Measurements from ENCODE around the gene JRKL. TPM values are rescaled to one million over a fixed set of nuclear protein-coding genes. Genes with fewer than 3 reads are reported as not detected.

JRKL gene
- total RNA-seq (1 to 10 TPM; 6.8 to 8.5 (median 7.6) TPM), polyA plus RNA-seq (4.4 TPM)
- long read RNA-seq, donor 1, transcript JRKL-201 (2 exons, 2,855 nt) = major isoform, 6 of 31 reads
- long read RNA-seq, donor 1, partial matches to known transcripts = 0 of 31 reads
- long read RNA-seq, donor 1, other reads (novel, unspliced or antisense) = 25 of 31 reads
- long read RNA-seq, donor 2, partial matches to known transcripts = 0 of 4 reads
- long read RNA-seq, donor 2, other reads (novel, unspliced or antisense) = 3 of 4 reads
- long read RNA-seq, donor 3, transcript JRKL-201 (2 exons, 2,855 nt) = major isoform, 6 of 15 reads
- long read RNA-seq, donor 3, partial matches to known transcripts = 0 of 15 reads
- long read RNA-seq, donor 3, other reads (novel, unspliced or antisense) = 9 of 15 reads
- long read RNA-seq, donor 4, partial matches to known transcripts = 0 of 5 reads
- long read RNA-seq, donor 4, other reads (novel, unspliced or antisense) = 4 of 5 reads

DNA sequence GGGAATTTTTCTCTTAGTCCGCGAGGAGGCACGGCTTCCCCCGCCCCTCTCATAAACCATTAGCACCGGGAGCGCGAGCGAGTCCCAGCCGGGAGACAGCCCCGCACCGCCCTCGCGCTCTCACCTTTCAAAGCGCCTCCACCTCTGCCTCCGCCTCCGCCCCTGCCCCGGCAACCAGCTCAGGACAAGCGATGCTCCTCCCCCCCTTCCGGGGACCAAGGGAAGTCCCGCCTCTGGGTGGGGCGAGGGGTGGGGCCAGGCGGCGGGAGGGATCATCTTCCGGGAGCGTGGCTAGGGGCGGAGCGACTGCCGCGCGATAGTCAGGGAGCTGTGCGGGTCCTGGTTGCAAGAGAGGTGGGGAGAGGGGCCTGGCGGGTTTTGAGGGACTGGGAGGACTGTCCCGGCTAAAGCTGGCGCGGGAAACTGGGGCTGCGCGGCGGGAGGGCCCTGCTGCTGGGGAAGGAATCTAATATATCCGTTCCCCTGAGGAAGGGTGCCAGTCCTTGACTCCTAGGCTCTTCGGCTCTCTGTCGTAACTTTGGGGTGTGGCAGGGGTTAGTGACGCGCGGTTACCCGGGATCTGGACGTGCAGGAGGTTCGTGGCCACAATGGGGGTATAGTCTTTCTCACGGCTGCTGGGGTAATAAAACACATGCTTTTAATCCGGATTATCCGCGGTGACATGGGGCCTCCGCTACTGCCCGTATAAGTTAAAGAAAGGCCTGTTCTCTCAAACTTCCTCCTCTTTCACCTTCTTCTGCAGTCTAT lies at the start of gene JRKL, which contains the start of gene CCDC82:
JRKL (plus strand) TSS at position 294 of the 768 bp plus-strand sequence. CDS start 637 bp downstream, outside the sequence.
CCDC82 (minus strand) TSS at position 193 of the 768 bp plus-strand sequence. CDS start 5,165 bp downstream, outside the sequence.
- no peaks in the 10 kb centered on the region for H3K4me1 ChIP-seq (ENCODE audit: control insufficient read depth, insufficient read depth, low read length)
- ATAC-seq (peak; percentile 100), DNase-seq (peak; percentile 96 to 99 (median 98))
- no peaks in the 10 kb centered on the region for H3K9me3 ChIP-seq (ENCODE audit: control insufficient read depth, low read length)
- H3K4me3 ChIP-seq (ENCODE audit: low read length) = peak within 1 kb of the TSS; percentile 93
- H3K27me3 ChIP-seq (ENCODE audit: control insufficient read depth, insufficient read depth) = no peaks in the 10 kb centered on the region
- intact Hi-C loops (cut with DNase I) = loop anchor here in 2 of 4 donors (10.0 kb wide), 1 partner anchor 555 kb away; no protein-coding TSS in a partner anchor
- H3K27ac ChIP-seq (ENCODE audit: low read length) = peak within 1 kb of the TSS; percentile 69
- under 1% methylated on average over 53 of the region's 53 CpGs for WGBS

DNA sequence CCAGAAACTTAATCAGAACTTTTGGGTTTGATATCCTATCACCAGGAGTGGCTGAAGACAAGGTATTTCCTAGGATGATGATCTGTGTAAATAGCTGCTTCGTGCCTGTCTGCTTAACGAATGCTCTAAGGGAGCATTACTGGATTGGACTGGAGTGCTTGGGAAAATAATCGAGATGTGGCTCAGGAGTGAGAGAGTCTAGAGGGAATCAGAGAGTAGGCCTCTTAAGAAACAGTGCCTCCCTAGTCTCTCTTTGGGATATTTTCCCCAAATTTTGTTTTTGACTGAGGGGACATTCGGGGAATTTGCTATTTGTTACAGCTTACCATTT lies 49.3 kb upstream of the JRKL start:
- 42% methylated on average over 4 of the region's 4 CpGs for WGBS
- DNase-seq (no peak), ATAC-seq (no peak)
- intact Hi-C loops (cut with DNase I) = loop anchor here in 3 of 4 donors (5.0 to 10.0 kb wide), 5 partner anchors 38 to 288 kb away; no protein-coding TSS in a partner anchor
- peaks cover 12% of the 10 kb centered on the region for H3K4me1 ChIP-seq (ENCODE audit: control insufficient read depth, insufficient read depth, low read length)
- H3K27ac ChIP-seq (ENCODE audit: low read length) = peak overlapping the region; percentile 93
- H3K9me3 ChIP-seq (ENCODE audit: control insufficient read depth, low read length) = no peaks in the 10 kb centered on the region
- H3K27me3 ChIP-seq (ENCODE audit: control insufficient read depth, insufficient read depth) = no peaks in the 10 kb centered on the region
- peak overlapping the region; percentile 93 for H3K4me3 ChIP-seq (ENCODE audit: low read length)

DNA sequence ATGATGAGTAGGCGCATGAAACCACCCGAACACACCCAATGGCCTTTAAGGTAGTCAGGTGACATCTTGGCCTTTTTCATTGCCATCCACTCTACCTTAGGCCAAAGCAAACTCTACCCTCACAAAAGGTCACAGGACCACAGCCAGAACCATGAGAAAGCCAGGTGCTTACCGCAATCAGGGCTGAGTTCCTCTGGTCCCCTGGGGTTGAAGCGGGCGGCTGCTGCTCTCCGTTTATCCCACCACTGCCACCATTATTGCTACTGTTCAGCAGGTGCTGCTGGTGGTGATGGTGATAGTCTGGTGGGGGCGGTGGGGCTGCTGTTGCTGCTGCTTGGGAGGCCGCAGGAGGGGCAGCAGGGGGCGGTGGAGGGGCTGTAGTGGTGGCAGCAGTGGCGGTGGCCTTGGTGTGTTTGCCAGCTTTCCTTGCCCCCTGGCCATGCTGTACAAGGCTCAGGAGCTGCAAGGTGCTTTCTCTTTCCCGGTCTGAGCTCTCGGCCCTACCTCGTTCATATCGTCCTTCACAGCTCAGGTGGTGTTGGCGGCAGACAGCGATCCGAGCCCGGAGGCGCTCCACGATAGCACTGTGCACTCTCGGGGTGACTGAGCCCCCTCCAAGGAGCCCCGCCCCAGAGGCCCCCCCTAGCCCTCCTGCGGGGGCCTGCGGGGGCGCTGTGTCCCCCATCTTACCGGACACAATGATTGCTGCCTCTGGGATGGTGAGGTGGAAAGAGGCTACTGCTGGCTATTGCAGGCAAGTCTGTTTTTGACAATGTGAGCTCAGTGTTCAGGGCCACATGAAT lies 48.4 kb upstream of the JRKL start:
- intact Hi-C loops (cut with DNase I) = loop anchor here in 3 of 4 donors (2.0 to 10.0 kb wide), 6 partner anchors 39 to 289 kb away; no protein-coding TSS in a partner anchor
- H3K4me1 ChIP-seq (ENCODE audit: control insufficient read depth, insufficient read depth, low read length) = peaks cover 12% of the 10 kb centered on the region
- peak overlapping the region; percentile 93 for H3K4me3 ChIP-seq (ENCODE audit: low read length)
- H3K9me3 ChIP-seq (ENCODE audit: control insufficient read depth, low read length) = no peaks in the 10 kb centered on the region
- peak; percentile 63 to 68 for ATAC-seq
- H3K27ac ChIP-seq (ENCODE audit: low read length) = peak overlapping the region; percentile 69
- DNase-seq = peak; percentile 37 to 83 (median 82)
- WGBS = 21% methylated on average over 26 of the region's 26 CpGs
- no peaks in the 10 kb centered on the region for H3K27me3 ChIP-seq (ENCODE audit: control insufficient read depth, insufficient read depth)

DNA sequence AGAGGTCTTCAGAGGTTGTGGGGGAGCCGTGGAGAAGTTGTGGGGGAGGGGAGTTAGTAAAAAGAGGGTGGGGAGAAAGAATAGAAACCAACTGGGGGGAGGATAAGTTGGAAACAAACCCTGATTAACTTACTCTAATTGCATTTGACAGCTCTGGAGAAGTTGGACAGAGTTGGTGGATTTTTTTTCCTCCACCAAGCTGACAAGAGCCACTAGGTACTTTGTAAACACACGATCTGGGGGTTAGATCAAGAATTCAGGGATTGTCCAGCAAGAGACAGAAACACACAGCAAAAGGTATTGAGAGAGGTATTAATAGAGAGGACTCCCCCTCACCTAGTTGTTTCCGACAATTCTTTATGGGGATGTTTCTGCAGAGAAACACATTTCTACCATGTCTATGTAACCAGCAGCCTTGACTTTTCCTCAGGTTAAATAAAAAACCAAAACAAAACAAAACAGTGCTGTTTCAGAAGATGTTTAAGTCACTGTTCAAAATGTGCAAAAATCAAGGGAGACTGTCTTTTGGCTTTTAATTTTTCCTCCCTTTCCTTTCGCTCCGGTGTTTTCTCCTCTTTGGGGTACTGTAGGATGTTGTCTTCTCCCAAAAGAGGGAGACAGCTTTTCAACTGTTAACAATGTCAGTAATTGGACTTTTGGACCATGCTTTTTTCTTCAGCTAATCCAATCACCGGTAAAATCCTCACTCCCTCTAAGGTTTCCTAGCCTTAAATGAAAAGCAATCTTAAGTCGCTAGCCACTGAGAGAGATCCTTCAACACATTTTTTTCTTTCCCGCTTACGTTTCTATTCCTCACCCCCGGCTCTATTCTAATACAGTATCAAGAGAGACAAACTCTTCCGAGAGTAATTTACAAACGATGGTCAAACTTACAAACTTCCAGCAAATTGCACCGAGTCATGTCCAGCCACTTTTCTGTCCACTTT lies 47.5 kb upstream of the JRKL start:
- H3K27ac ChIP-seq (ENCODE audit: low read length) = peak overlapping the region; percentile 91
- H3K4me1 ChIP-seq (ENCODE audit: control insufficient read depth, insufficient read depth, low read length) = peaks cover 12% of the 10 kb centered on the region
- no peak for DNase-seq
- H3K4me3 ChIP-seq (ENCODE audit: low read length) = peak overlapping the region; percentile 93
- under 1% methylated on average over 13 of the region's 13 CpGs for WGBS
- peak in 1 of 2 donors; percentile 1 for ATAC-seq
- no peaks in the 10 kb centered on the region for H3K27me3 ChIP-seq (ENCODE audit: control insufficient read depth, insufficient read depth)
- intact Hi-C loops (cut with DNase I) = loop anchor here in 3 of 4 donors (2.0 to 10.0 kb wide), 6 partner anchors 40 to 290 kb away; no protein-coding TSS in a partner anchor
- no peaks in the 10 kb centered on the region for H3K9me3 ChIP-seq (ENCODE audit: control insufficient read depth, low read length)

DNA sequence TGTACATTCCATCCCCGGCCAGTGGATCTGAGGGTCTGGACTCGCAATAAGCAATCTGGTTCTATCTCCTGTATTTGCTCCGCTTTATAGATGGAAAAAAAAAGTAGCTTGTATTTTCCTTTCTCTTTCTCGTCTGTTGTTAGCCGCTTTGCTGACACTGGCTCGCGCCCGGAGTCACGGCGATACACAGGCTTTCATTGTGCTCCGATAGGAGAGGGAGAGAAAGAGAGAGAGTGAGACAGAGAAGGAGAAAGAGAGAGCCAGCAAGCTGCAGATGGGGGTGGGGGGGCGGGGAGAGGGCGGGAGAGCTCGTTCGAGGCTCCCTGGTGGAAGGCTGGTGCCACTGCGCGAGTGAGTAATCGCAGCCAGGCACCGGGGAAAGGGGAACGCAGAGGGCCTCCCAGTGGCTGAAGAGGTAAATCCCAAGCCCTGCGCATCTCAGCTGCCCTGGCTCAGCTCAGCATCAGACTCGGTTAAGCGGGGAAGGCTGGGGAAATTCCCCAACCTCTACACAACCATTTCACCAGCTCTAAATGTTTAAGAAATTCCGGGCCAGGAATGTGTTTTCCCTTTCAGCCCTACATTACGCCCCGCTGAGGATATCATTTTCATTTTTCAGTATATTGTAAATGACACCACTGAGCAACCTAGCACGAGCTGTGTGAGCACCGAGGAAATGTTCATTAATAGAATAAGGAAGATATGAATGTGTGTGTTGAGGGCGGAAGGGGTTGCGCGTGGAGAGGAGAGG lies 46.7 kb upstream of the JRKL start, which contains the start of gene MAML2:
MAML2 (minus strand) TSS at position 235 of the 751 bp plus-strand sequence. CDS start 1,300 bp downstream, outside the sequence.
- peaks cover 12% of the 10 kb centered on the region for H3K4me1 ChIP-seq (ENCODE audit: control insufficient read depth, insufficient read depth, low read length)
- 5% methylated on average over 31 of the region's 31 CpGs for WGBS
- peak; percentile 93 to 96 (median 96) for DNase-seq
- peak; percentile 96 to 97 for ATAC-seq
- peak within 1 kb of the TSS; percentile 93 for H3K4me3 ChIP-seq (ENCODE audit: low read length)
- H3K9me3 ChIP-seq (ENCODE audit: control insufficient read depth, low read length) = no peaks in the 10 kb centered on the region
- no peaks in the 10 kb centered on the region for H3K27me3 ChIP-seq (ENCODE audit: control insufficient read depth, insufficient read depth)
- peak within 1 kb of the TSS; percentile 91 for H3K27ac ChIP-seq (ENCODE audit: low read length)
- intact Hi-C loops (cut with DNase I) = loop anchor here (1.0 to 10.0 kb wide), 7 partner anchors 41 to 291 kb away; no protein-coding TSS in a partner anchor

DNA sequence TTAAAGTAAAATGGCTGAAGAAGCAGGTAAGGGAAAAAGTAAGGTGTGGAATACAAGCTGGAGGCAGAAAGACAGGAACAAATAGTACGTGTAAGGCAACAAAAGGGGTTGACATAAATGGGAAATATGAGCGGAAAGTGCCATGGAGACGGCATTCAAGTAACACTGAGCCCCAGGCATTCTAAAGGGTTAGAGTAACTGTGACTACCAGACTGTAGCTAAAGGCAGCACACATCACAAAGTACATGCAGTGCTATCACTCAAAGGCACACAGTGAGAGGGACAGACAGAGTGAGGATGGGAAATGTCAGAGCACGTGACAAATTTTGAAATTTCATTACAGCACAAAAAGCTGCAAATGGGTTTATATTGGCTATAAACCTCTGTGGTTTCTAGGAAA lies 33.0 kb upstream of the JRKL start:
- Histone ChIP-seq H3K27me3 (ENCODE audit: control insufficient read depth, insufficient read depth) (no peaks in the 10 kb centered on the region), H3K27ac (ENCODE audit: low read length) (no peak overlapping the region), H3K9me3 (ENCODE audit: control insufficient read depth, low read length) (no peaks in the 10 kb centered on the region), H3K4me1 (ENCODE audit: control insufficient read depth, insufficient read depth, low read length) (no peaks in the 10 kb centered on the region), H3K4me3 (ENCODE audit: low read length) (no peak overlapping the region)
- ATAC-seq (no peak), DNase-seq (no peak)
- WGBS = 97% methylated on average over 4 of the region's 4 CpGs
- intact Hi-C loops (cut with DNase I) = loop anchor here in 2 of 4 donors (10.0 kb wide), 2 partner anchors 512 to 522 kb away; no protein-coding TSS in a partner anchor

DNA sequence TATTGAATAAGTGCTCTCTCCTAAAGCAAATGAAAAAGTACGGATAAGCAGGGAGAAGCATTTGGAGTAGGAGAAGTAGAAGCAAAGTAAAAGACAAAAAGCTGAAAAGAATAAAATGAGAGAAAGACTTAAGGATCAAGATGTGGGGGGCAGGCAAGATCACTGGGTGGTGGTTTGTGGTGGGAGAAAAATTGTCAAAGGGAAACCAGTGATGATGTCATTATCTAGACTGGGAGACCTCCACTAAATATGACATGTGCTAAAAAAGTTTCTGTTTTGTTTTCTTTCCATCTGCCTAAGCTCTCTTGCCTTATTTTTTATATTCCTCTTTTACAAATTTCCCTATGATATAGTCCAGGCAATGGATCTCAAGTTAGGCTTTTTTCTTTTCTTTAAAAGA lies 32.0 kb upstream of the JRKL start:
- no peak for ATAC-seq
- intact Hi-C loops (cut with DNase I) = loop anchor here in 2 of 4 donors (10.0 kb wide), 2 partner anchors 513 to 523 kb away; no protein-coding TSS in a partner anchor
- Histone ChIP-seq H3K4me1 (ENCODE audit: control insufficient read depth, insufficient read depth, low read length) (no peaks in the 10 kb centered on the region), H3K27ac (ENCODE audit: low read length) (no peak overlapping the region), H3K27me3 (ENCODE audit: control insufficient read depth, insufficient read depth) (no peaks in the 10 kb centered on the region), H3K4me3 (ENCODE audit: low read length) (no peak overlapping the region), H3K9me3 (ENCODE audit: control insufficient read depth, low read length) (no peaks in the 10 kb centered on the region)
- 99% methylated on average over 1 of the region's 1 CpG for WGBS
- no peak for DNase-seq

DNA sequence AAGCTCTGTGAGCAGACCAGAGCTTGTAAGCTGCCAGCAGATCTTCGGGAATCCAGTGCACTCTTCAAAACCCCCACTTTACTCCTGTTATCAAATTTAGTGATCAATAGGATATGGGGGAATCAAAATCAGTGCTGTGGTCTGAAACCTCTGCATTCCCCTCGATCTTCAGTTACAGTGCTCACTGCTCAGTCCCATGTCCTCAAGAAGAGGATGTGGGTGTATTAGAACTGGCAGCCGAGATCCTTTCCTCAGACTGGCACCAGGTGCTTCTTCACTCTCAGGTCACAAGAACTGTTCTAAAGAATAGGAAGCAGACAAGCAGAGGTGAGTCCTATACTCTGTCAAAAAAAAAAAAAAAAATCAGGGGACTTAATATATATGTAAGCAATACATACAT lies 31.5 kb upstream of the JRKL start:
- Histone ChIP-seq H3K27ac (ENCODE audit: low read length) (no peak overlapping the region), H3K4me3 (ENCODE audit: low read length) (no peak overlapping the region), H3K4me1 (ENCODE audit: control insufficient read depth, insufficient read depth, low read length) (no peaks in the 10 kb centered on the region), H3K27me3 (ENCODE audit: control insufficient read depth, insufficient read depth) (no peaks in the 10 kb centered on the region), H3K9me3 (ENCODE audit: control insufficient read depth, low read length) (no peaks in the 10 kb centered on the region)
- ATAC-seq = no peak
- DNase-seq = no peak
- intact Hi-C loops (cut with DNase I) = loop anchor here in 2 of 4 donors (10.0 kb wide), 2 partner anchors 514 to 524 kb away; no protein-coding TSS in a partner anchor
- 96% methylated on average over 3 of the region's 3 CpGs for WGBS

DNA sequence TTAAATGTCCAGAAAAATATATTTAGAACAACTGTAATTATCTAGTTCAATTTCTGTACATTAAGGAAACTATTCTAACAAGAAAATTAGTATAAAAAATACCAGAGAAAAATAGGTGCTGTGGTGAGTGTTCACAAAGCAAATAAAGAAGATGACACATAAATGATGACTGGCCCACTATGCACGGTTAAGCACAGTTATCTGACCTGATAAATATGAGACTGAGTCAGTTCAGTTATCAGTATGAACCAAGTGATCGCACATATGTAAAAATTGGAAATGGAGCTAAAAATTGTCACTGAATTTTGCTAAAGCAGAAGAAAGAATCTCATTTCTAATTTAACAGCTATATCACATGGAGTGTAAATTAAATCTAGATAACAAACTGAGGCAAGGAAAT lies 28.0 kb upstream of the JRKL start:
- H3K9me3 ChIP-seq (ENCODE audit: control insufficient read depth, low read length) = no peaks in the 10 kb centered on the region
- no peaks in the 10 kb centered on the region for H3K27me3 ChIP-seq (ENCODE audit: control insufficient read depth, insufficient read depth)
- ATAC-seq (no peak), DNase-seq (no peak)
- H3K4me1 ChIP-seq (ENCODE audit: control insufficient read depth, insufficient read depth, low read length) = no peaks in the 10 kb centered on the region
- H3K27ac ChIP-seq (ENCODE audit: low read length) = no peak overlapping the region
- intact Hi-C loops (cut with DNase I) = no loop called here
- H3K4me3 ChIP-seq (ENCODE audit: low read length) = no peak overlapping the region
- 59% methylated on average over 2 of the region's 2 CpGs for WGBS
